GM18873 (cell line): ENCODE data around the gene AGO4.
"Not testable (repeated sequence)": the region's sequence is repeated elsewhere in the genome, so short reads cannot be mapped to it uniquely, and the experiment has no call there.

Experiments used
- ATAC-seq: cut with Tn5 transposase; IDR thresholded peaks from one replicate; pipeline ENCODE4 v1.9.1; 2021; ENCODE audit warnings: mild to moderate bottlenecking, moderate library complexity, moderate number of reproducible peaks; ENCODE audit not compliant: unreplicated experiment, low FRiP score

The AGO4 gene

DNA sequence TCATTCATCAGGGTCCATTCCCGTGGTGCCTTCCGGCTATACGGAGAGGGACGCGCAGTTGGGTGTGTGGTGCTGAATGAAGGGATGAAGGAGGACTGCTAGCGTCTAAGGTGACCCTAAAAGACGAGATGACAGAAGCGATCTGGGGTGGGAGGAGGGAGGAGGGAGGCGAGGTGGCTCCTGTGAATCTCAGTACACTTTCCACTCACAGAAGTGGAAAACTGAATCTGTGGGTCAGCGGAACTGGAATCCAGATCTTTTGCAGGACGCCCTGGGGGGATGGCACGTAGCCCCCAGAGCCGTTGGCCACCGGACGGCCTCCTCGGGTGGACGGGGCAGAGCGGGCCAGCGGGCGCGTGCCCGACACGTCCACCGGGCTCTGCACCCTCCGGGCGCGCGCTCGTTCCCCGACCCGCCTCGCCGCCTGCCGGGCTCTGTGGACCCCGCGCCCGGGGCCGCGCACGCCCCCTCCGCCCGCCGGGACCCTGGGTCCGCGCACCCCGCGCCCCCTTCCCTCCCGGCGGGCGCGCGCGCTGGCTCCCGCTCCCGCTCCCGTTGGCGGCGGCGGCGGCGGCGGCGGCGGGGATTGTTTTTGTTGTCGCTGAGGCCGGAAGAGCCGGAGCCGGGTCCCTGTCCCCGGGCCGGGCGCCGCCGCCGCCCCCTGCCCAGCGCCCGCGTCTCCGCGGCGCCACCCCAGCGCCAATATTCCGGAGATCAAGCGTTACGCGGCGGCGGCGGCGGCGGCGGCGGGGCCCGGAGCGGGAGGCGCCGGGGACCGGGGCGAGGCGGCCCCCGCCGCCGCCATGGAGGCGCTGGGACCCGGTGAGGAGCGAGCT, at the start of gene AGO4:
Gene AGO4 (plus strand): TSS at position 403 of the 836 bp plus-strand sequence. CDS start 401 bp downstream, at position 804.
- ATAC-seq = no peak

- no peak for ATAC-seq
These were observed 45.7 kb upstream of the AGO4 start for GRCh38 chr1:35762141-35762540.

DNA sequence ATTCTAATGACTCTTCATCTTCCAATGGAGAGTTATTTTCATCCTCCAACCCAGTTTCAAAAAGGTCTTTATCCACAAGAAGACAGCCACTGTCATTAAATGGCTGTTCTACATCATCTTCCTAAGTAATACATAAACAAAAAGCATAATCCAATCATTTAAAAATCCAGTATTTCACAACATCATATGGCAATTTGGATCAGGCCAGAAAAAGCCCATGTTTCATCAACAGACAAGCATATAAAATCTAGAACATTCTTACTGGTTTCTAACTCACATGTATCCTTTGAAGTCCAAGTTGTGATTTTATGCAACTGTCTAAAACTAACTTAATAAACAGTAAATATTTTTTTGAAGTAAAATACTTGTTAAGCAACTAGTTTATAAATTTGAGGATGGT, 44.6 kb upstream of the AGO4 start:
- no peak for ATAC-seq

DNA sequence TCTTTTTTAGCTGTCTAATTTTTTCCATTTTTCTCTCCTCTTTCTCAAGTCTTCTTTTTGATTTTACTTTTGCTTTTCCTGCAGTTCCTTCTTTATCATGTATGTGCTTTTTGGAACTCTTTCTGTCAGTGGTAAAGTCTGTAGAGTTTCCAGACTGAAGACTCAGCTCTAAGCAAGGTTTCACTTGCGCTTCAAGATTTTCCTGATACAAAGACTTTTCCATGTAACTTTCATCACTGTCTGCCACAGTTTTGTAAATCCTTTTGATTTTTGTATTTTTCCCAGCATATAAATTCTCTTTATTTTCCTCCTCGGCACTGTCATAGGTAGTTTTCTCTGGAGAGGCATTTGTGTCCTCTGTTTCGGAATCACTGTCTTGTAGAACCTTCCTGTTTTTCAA, 43.5 kb upstream of the AGO4 start:
- ATAC-seq = no peak

DNA sequence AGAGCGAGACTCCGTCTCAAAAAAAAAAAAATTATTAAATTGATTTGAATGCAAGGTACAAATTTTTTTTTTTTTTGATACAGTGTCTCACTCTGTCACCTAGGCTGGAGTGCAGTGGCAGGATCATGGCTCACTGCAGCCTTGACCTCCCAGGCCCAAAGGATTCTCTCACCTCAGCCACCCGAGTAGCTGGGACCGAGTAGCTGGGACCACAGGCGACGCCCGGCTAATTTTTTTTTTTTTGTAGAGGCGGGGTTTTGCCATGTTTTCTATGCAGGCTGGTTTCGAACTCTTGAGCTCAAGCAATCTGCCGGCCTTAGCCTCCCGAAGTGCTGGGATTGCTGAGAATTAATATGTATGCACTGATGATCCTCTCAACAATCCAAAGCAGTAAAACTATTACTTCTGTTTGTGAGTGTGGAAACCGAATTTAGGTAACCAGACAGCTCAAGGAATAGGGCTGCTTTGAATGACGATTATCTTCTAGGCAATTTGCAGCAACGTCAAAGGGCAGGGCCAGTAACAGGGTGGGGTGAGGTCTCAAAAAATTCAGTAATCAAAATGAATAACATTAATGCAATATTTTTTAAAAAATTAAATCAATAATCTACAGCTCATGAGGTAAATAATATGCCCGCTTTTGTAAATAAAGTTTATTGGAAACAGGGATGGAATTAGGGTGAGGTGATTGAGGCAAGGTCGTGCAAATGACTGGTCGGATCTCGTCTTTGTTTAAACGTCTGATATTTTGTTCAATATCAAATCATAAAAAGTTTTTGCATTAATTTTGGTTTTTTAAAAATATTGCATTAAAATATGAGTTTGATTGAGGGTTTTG, 39.2 kb upstream of the AGO4 start:
- ATAC-seq = no peak

DNA sequence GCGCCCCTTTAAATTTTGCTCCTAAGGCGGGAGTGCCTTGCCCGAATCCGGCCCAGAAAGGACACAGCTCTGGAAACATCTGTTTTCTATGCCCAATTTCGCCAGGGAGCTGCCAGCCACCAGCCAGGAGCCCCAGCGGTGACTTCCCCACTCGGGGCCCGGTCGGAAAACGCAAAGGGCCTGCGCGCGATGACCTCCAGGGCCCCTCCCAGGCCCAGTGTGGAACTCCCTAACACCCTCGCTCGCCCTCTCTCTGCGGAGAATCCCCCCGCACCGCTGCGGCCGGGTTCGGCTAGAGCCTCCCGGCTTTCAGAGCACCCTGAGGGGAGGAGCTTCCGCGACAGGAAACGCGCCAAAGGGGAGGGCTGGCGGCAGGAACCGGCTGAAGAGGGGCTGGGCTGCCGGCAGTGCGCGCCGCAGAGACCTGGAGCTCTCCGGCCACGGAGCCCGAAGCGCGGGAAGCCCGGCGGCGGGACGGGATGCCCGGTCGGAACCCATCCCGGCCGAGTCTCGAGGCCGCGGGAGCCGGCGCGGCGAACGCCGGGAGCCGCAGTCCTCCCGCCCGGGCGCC, 38.5 kb upstream of the AGO4 start:
- ATAC-seq = peak; percentile 47

DNA sequence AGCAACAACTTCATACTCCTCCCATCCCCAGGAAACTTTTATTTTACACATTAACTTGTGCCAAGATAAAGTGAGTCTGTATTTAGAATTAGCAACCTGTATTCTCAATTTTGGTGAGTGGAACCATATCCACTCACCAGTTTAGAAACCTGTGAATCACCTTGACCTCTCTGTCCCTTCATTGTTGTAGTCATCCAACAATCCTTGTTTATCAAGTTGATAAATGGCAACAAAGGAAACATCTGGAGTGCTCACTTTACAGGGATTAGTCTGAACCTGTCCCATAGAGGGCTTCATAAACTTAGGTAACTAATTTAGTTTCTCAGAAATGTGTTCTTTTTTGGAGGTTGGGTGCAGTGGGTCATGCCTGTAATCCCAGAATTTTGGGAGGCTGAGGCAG, 34.1 kb upstream of the AGO4 start:
- no peak for ATAC-seq

GRCh38 chr1:35776172-35776571, 31.6 kb upstream of the AGO4 start:
- ATAC-seq = not testable (repeated sequence)

DNA sequence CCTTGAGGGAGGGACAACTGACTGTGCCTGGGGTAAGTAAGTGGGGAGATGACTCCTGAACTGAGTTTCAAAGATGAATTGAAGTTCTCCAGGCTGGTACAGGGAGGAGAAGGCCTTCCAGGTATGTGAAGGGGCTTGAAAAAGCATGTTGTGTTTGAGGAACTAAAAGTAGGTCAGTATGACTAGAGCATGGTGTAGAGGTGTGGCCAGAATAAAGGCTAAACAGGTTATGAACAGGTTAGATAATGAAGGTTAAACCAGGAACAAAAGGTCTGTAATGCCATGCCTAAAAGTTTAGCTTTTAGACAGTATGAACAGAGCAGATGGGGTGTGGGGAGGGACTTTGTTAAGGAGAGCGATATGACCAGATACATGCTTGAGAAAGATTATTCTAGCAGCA, 30.7 kb upstream of the AGO4 start:
- ATAC-seq = no peak

DNA sequence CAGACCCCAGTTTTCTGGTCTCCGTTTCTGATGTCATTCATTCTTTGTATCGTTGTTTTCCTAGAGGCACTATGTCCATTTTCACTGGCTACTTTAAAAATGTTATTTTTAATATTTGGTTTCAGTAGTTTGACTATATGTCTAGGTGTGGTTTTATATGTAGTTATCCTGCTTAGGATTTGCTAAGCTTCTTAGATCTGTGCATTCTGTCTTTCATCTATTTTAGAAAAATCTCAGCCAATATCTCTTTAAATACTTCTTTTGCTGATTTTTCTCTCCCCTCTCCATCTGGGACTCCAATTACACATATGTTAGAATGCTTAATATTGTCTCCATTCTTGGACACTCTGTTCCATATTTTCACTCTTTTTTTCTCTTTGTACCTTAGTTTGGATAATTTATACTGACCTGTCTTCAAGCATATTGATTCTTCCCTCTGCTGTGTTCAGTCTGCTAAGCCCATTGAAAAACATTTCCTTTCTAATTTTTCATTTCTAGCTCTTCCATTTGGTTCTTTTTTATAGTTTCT, 24.7 kb upstream of the AGO4 start:
- no peak for ATAC-seq

- ATAC-seq = not testable (repeated sequence)
These were observed 23.5 kb upstream of the AGO4 start for GRCh38 chr1:35784364-35784763.

DNA sequence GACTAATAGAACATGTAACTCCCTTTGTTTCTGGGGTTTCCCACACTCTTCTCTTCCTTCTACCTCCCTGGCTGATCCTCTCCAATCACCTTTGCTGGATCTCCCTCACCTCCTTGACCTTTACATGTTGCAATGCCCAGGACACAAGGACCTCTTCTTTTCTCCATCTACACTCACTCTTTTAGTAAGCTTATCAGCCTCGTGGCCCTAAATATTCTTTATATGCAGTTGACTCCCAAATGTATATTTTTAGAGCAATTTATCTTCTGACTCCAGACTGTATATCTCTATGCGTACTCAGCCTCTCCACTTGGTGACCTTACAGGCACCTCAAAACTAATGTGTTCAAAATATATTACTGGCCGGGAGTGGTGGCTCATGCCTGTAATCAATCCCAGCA, 19.7 kb upstream of the AGO4 start:
- ATAC-seq = no peak

DNA sequence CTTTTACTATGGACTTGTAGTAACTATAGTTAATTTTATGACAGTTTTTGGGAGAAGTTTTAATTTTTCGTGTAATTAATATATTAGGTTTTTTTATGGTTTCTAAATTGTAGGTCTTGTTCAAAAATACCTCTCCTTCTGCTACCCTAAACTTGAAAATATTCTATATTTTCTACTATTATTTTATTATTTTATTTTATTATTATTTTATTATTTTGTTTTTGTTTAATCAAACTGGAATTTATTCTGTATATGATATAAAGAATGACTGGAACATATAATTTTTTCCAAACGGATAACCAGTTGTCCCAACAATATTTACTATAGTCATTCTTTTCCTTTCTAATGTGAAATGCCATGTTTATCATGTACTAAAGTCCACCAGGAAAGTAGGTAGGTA, 17.1 kb upstream of the AGO4 start:
- ATAC-seq = no peak

DNA sequence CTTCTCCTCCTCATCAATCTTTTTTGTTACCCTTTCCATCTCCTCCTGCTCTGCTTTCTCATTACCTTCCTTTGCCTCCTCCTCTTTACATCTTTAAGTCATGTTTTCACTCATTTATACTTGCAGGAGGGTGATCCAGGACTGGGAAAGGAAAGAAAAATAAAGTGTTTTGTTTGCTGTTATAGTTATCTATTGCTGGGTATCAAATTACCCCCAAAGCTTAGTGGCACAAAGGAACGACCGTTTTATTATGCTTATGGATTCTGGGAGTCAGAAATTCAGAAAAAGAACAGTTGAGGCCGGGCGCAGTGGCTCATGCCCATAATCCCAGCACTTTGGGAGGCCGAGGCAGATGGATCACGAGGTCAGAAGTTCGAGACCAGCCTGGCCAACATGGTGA, 12.5 kb upstream of the AGO4 start:
- no peak for ATAC-seq

DNA sequence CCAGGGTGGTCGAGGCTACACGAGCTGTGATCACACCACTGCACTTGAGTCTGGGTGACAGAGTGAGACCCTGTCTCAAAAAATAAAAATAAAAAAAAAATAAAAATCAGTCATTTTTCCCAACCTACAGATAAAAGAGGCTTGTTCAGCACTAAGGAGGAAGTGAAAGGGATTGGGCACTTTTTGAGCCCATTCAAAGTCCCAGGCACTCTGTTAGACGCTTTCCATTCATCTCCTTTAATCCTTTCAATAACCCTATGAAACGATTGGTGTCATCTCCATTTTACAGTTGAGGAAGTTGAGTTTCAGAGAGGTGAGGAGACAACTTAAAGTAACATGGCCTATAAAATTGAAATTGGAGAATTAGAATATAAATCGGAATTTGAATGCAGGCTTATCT, 10.4 kb upstream of the AGO4 start:
- no peak for ATAC-seq

DNA sequence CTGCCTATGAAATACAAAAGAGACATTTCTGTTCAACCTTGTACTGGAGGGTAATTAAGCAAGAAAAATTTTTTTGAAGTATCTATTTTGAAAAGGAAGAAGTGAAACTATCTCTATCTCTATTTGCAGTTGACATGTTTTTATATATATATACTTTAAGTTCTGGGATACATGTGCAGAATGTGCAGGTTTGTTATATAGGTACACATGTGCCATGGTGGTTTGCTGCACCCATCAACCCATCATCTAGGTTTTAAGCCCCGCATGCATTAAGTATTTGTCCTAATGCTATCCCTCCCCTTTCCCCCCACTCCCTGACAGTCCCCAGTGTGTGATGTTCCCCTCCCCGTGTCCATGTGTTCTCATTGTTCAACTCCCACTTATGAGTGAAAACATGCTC, 9.8 kb upstream of the AGO4 start:
- not testable (repeated sequence) for ATAC-seq

DNA sequence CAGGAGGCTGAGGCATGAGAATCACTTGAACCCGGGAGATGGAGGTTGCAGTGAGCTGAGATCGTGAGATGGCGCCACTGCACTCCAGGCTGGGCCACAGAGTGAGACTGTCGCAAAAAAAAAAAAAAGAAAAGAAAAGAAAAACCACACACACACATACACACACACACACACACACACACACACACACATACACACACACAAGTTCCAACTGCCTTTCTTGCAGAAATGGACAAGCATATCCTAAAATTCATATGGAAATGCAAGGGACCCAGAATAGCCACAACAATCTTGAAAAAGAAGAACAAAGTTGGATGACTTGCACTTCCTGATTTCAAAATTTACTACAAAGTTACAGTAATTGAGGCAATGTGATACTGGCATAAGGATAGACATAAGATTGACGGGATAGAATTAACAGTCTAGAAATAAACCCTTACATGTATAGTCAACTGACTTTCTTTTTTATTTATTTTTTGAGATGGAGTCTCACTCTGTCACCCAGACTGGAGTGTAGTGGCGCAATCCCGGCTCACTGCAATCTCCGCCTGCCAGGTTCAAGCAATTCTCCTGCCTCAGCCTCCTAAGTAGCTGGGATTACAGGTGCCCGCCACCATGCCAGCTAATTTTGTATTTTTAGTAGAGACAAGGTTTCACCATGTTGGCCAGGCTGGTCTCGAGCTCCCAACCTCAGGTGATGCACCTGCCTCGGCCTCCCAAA, 7.5 kb upstream of the AGO4 start:
- ATAC-seq = not testable (repeated sequence)

DNA sequence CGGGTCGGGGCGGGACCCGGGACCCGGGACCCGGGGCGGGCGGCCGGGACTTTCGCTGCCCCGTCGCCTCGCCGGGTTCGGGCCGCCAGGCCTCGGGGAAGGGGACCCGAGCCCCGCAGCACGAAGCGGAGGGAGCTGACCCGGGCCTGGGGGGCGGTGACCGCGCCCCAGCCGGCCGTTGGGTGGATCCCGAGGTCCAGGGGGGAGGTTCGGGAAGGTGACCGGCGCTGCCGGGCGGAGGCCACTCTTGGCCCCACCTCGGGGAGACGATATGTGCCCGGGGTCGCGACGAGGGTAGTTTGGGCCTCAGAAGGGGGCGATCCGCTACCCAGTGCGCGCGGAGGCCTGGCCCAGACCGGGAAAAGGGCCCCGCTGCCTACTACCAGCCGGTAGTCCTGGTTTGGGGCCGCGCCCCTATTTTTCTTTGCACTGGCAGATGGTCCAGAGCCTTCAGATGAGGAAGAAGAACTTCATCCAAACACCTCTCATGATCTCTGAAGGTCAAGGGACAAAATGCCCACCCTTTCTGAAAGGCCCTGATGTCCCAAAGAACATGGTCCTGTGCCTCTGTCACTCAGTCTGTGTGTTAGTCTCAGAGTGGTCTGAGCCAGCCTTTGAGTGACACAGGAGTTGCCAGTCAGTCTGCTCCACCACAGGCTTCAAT, 766 bp downstream of the AGO4 start:
- no peak for ATAC-seq

- no peak for ATAC-seq
These were observed 1.6 kb downstream of the AGO4 start for GRCh38 chr1:35809114-35810095.
